HepG2 (cell line): ENCODE results near the gene ERCC6. TPM values are rescaled to one million over a fixed set of nuclear protein-coding genes. Genes with fewer than 3 reads are reported as not detected.

Source experiments
- ATAC-seq: fragments of 200-7000 bp; cut with Tn5 transposase; 3 replicates; pipeline ENCODE4 v1.9.1; 2020; ENCODE audit warnings: mild to moderate bottlenecking, moderate library complexity
- BruUV-seq: library from RNA; stranded (reverse); fragments of 400-500 nt; replicated peaks from 2 replicates; lab custom pipeline; 2021; lab: Mats Ljungman, UMichigan
- CTCF ChIA-PET: fragments of 300-600 bp; formaldehyde crosslinking; extraction: SDS; loops from one replicate; lab custom pipeline; 2021; ENCODE audit warnings: low total read pairs, inconsistent platforms, low intra/inter-chr PET ratio; lab: Yijun Ruan, JAX
- POLR2A ChIA-PET: fragments of 350-600 bp; sonication (Branson Sonifier 250); formaldehyde crosslinking; loops from one replicate; lab custom pipeline; 2020; ENCODE audit warnings: antibody characterized with exemption, inconsistent platforms; lab: Yijun Ruan, JAX
- DNase-seq: peaks from one replicate; pipeline ENCODE4 v3.0.0-alpha.2; 2015; ENCODE audit warnings: low spot score
- FAIRE-seq: peaks from 3 replicates; lab custom pipeline; 2011; peaks lifted over from hg19 to GRCh38; lab: Jason Lieb, UNC
- H2AFZ ChIP-seq: one replicate; pipeline ENCODE4 v1.6.1; 2011; ENCODE audit warnings: low read length, inconsistent platforms
- H3K27ac ChIP-seq: fragments of 300-600 bp; 3 replicates; pipeline ENCODE4 v1.8.0; 2011; ENCODE audit warnings: mixed run types, mild to moderate bottlenecking, mixed read lengths, low read length, inconsistent platforms; ENCODE audit not compliant: insufficient read depth; ENCODE audit errors: extremely low read length
- H3K27me3 ChIP-seq, 2 experiments: fragments of 200-600 bp in 1 of 2; 2 replicates in 1 of 2; 3 replicates in 1 of 2; pipeline versions ENCODE4 v1.6.0 to v1.8.0; 2011; ENCODE audit warnings: low read length in 2 of 2, mild to moderate bottlenecking in 2 of 2, moderate library complexity in 2 of 2, inconsistent platforms in 1 of 2; ENCODE audit not compliant: insufficient read depth in 2 of 2, control insufficient read depth in 1 of 2
- H3K36me3 ChIP-seq, 2 experiments: fragments of 200-600 bp in 1 of 2; replicated peaks in 1 of 2; 2 replicates in 1 of 2; 3 replicates in 1 of 2; pipeline versions ENCODE4 v1.5.1 to v1.8.0; 2011; ENCODE audit warnings: low read length in 2 of 2, inconsistent platforms in 1 of 2; ENCODE audit not compliant: insufficient read depth in 2 of 2, control insufficient read depth in 1 of 2
- H3K4me1 ChIP-seq: 2 replicates; pipeline ENCODE4 v1.5.1; 2012; ENCODE audit warnings: low read length, inconsistent platforms; ENCODE audit not compliant: insufficient read depth
- H3K4me2 ChIP-seq: 2 replicates; pipeline ENCODE4 v1.6.0; 2011; ENCODE audit warnings: low read depth, low read length, inconsistent platforms
- H3K4me3 ChIP-seq, 3 experiments: fragments of 200-600 bp in 1 of 3; sonication (generic), shearing (Covaris generic) in 1 of 3; replicated peaks in 1 of 3; 2 replicates each; pipeline ENCODE4 v1.5.1; 2011 to 2016; ENCODE audit warnings: low read length in 3 of 3, inconsistent platforms in 2 of 3, low read depth in 2 of 3, mild to moderate bottlenecking in 2 of 3, control low read depth in 1 of 3, mixed read lengths in 1 of 3; ENCODE audit not compliant: insufficient read depth in 1 of 3
- H3K79me2 ChIP-seq: one replicate; pipeline ENCODE4 v1.6.1; 2011; ENCODE audit warnings: low read length, inconsistent platforms; ENCODE audit not compliant: insufficient read depth
- H3K9ac ChIP-seq: 2 replicates; pipeline ENCODE4 v1.6.0; 2011; ENCODE audit warnings: mild to moderate bottlenecking, low read depth, low read length, inconsistent platforms; ENCODE audit not compliant: insufficient read depth
- H3K9me3 ChIP-seq: 2 replicates; pipeline ENCODE4 v1.5.1; 2012; ENCODE audit warnings: mild to moderate bottlenecking, low read length
- H4K20me1 ChIP-seq: 2 replicates; pipeline ENCODE4 v1.6.0; 2011; ENCODE audit warnings: inconsistent platforms, mild to moderate bottlenecking, low read length, moderate library complexity; ENCODE audit not compliant: insufficient read depth
- MZF1 ChIP-seq: sonication (generic); formaldehyde crosslinking; IDR thresholded peaks from 2 replicates; pipeline ENCODE4 v1.8.1; 2023; ENCODE audit warnings: mild to moderate bottlenecking, missing genetic modification reagents, borderline replicate concordance
- PBX2 ChIP-seq: IDR thresholded peaks from 2 replicates; pipeline ENCODE4 v1.6.1; 2016; ENCODE audit warnings: control low read depth
- ZNF564 ChIP-seq: sonication (generic); formaldehyde crosslinking; IDR thresholded peaks from 2 replicates; pipeline ENCODE4 v1.8.1; 2023; ENCODE audit warnings: mild to moderate bottlenecking, missing genetic modification reagents
- ZNF589 ChIP-seq: sonication (generic); formaldehyde crosslinking; conservative IDR thresholded peaks from 2 replicates; pipeline ENCODE4 v1.8.0; 2022; ENCODE audit warnings: mild to moderate bottlenecking, moderate library complexity, missing genetic modification reagents
- ZNF652 ChIP-seq: IDR thresholded peaks from 2 replicates; pipeline ENCODE4 v1.6.1; 2016; ENCODE audit warnings: low read depth, borderline replicate concordance
- WGBS: methylation state at CpG from one replicate; pipeline ENCODE4 v1.1.6; 2017; ENCODE audit warnings: low lambda C conversion rate; 5-methylcytosine and 5-hydroxymethylcytosine counted together
- in situ Hi-C: cut with HindIII; loops from 2 replicates; pipeline ENCODE4 v1.10.0; 2017; ENCODE audit warnings: low pct_unique_long_range_greater_than_20kb; ENCODE audit not compliant: extremely low pct_ligation_motif_present
- intact Hi-C: fragments of 100-400 bp; cut with micrococcal nuclease; formaldehyde crosslinking; loops from one replicate; pipeline ENCODE4 v1.10.0; 2022; ENCODE audit not compliant: unreplicated experiment
- polyA plus RNA-seq, 8 experiments: library from polyadenylated mRNA; depleted of rRNA in 3 of 8; stranded (reverse) in 7 of 8; unstranded in 1 of 8; fragments of >200 nt; fragmentation: Illumina TruSeq in 4 of 8; extraction: Trizol in 4 of 8; gene quantifications; 2 replicates each; pipeline versions ENCODE4 v1.2.1 to v1.2.3, GENCODE V29; 2011 to 2016; ENCODE audit warnings: low read depth in 4 of 8, missing spikeins in 1 of 8, mixed read lengths in 1 of 8; ENCODE audit not compliant: insufficient read depth in 1 of 8
- total RNA-seq, 5 experiments: library from RNA; depleted of rRNA; stranded (reverse); fragments of >200 nt; fragmentation: Illumina TruSeq; extraction: Trizol; gene quantifications; 2 replicates each; pipeline ENCODE4 v1.2.3, GENCODE V29; 2016; ENCODE audit warnings: low read depth in 1 of 5
- TF ChIP-seq, protein P1 (sequence below): sonication (generic); formaldehyde crosslinking; IDR thresholded peaks from 2 replicates; pipeline ENCODE4 v1.4.0; 2020; ENCODE audit warnings: missing genetic modification reagents, borderline replicate concordance

Gene ERCC6
- total and polyA plus RNA-seq, 2 of the 13 experiments (the other 11 are each of a cell fraction or from before 2014, with no cell fraction given) = 5.1 to 9.8 TPM

- ATAC-seq (no peak), FAIRE-seq (no peak), DNase-seq (no peak)
- H3K4me3 ChIP-seq = no peak overlapping the region
- no peak overlapping the region for H3K27ac ChIP-seq
- H3K9me3 ChIP-seq = no peaks in the 10 kb centered on the region
- no peaks in the 10 kb centered on the region for H3K79me2 ChIP-seq
- H3K4me1 ChIP-seq = peaks cover 12% of the 10 kb centered on the region
- peaks cover 16 to 50% of the 10 kb centered on the region in 2 experiments for H3K36me3 ChIP-seq
- H3K4me2 ChIP-seq = no peak overlapping the region
- POLR2A ChIA-PET = interaction anchor here (1.4 kb wide), 1 partner anchor 14 kb away, joined by 5 read pairs; the partner anchor contains the start of gene ERCC6
- WGBS = 95% methylated on average over 7 of the region's 7 CpGs
- H2AFZ ChIP-seq = no peak overlapping the region
- CTCF ChIA-PET = no interaction called here
- TF ChIP-seq ZNF589 (CRISPR knock-in tag) = no peak
- TF ChIP-seq PBX2 = no peak
- no peak for TF ChIP-seq ZNF652 (CRISPR knock-in tag)
- TF ChIP-seq, protein P1, sequence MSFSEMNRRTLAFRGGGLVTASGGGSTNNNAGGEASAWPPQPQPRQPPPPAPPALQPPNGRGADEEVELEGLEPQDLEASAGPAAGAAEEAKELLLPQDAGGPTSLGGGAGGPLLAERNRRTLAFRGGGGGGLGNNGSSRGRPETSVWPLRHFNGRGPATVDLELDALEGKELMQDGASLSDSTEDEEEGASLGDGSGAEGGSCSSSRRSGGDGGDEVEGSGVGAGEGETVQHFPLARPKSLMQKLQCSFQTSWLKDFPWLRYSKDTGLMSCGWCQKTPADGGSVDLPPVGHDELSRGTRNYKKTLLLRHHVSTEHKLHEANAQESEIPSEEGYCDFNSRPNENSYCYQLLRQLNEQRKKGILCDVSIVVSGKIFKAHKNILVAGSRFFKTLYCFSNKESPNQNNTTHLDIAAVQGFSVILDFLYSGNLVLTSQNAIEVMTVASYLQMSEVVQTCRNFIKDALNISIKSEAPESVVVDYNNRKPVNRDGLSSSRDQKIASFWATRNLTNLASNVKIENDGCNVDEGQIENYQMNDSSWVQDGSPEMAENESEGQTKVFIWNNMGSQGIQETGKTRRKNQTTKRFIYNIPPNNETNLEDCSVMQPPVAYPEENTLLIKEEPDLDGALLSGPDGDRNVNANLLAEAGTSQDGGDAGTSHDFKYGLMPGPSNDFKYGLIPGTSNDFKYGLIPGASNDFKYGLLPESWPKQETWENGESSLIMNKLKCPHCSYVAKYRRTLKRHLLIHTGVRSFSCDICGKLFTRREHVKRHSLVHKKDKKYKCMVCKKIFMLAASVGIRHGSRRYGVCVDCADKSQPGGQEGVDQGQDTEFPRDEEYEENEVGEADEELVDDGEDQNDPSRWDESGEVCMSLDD (CRISPR knock-in tag) = no peak
- no peak overlapping the region for H3K9ac ChIP-seq
- intact Hi-C loops (no loop called here), in situ Hi-C loops (no loop called here)
- H3K27me3 ChIP-seq = no peaks in the 10 kb centered on the region
- BruUV-seq = no TSS peak
- no peaks in the 10 kb centered on the region for H4K20me1 ChIP-seq
Observed at GRCh38 chr10:49524496-49524895, 14.4 kb downstream of the ERCC6 start.

DNA sequence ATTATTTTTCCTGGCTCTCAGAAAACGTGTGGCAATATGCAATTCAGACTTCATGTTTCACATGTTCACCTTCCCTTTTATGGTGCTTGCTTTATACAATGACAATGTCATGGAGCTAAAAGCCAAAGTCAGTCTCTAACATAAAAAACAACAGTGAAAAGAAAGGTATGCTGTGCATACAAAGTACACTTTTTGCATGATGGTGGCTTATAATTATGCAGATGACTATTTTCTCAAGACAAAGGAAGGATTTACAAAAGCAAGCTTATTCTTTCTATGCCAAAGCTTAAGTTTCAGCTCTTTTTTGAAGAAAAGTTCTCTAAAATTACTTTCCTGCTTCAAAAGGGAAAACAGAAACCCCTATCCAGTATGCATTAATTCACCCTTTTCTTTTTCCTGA, 15.6 kb downstream of the ERCC6 start:
- no peak overlapping the region for H3K4me3 ChIP-seq
- POLR2A ChIA-PET = no interaction called here
- intact Hi-C loops = no loop called here

More for the DNA sequence above, 15.6 kb downstream of the ERCC6 start:
- Histone ChIP-seq H3K9ac (no peak overlapping the region), H3K4me1 (peaks cover 12% of the 10 kb centered on the region), H3K27ac (no peak overlapping the region), H3K27me3 (no peaks in the 10 kb centered on the region), H4K20me1 (no peaks in the 10 kb centered on the region), H3K79me2 (no peaks in the 10 kb centered on the region), H3K4me2 (no peak overlapping the region), H3K36me3 (peaks cover 14 to 46% of the 10 kb centered on the region in 2 experiments), H3K9me3 (no peaks in the 10 kb centered on the region), H2AFZ (no peak overlapping the region)
- in situ Hi-C loops = no loop called here
- FAIRE-seq = no peak
- WGBS = 58% methylated on average over 1 of the region's 1 CpG
- TF ChIP-seq MZF1 (CRISPR knock-in tag) (no peak), ZNF564 (CRISPR knock-in tag) (no peak)
- no TSS peak for BruUV-seq
- CTCF ChIA-PET = no interaction called here
- DNase-seq = no peak
- no peak for ATAC-seq
